ENCODE data around the gene TLE4.

DNA sequence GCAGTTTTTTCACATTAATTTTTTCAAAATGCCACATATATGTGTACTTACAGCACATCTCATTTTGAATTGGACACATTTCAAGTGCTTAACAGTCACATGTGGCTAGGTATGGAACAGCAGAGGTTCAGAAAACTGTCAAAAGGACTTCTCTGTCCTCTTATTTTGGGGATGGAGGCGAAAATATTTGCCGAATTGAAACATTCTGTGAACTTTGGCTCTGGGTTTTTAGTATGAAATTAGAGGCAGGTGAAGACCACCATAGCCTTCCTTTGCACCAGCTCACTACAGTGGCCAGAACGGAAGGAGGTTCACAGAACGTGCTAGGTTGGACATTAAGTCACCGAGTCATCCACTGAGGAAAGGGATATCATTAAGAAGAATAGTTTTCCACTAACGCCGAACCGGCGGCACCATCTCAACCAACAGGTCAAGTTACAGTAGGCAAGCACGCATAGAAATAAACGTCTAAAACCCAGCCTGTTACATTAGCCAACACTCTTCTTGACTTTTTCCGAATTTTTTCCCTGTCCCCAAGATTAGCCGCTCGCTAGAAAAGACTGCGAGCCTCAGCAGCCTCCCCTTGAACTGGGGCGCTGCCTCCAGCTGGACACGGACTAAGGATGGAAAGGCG lies 1.8 kb upstream of the TLE4 start:
- TF ChIP-seq GATA2 (IDR thresholded peaks at IDR 0.05; ENCODE audit: low read depth, low read length) = no peak
- TF ChIP-seq GATA3 (IDR thresholded peaks at IDR 0.05; ENCODE audit: low read depth, low read length) = no peak

All from SH-SY5Y (cell line).